ENCODE data around the gene LTBP1. TPM values are rescaled to one million over a fixed set of nuclear protein-coding genes. Genes with fewer than 3 reads are reported as not detected.

Gene LTBP1
- total RNA-seq, 2 experiments from 2014 or later = 0.06 TPM; not detected in 1

- peaks cover 3% of the 10 kb centered on the region for H3K4me1 Mint-ChIP-seq (ENCODE audit: low read depth)
- intact Hi-C loops (cut with DNase I, micrococcal nuclease) = no loop called here
- no peak overlapping the region for H3K4me3 Mint-ChIP-seq
- DNase-seq = no peak
- ChIA-PET POLR2A (no interaction called here), CTCF (no interaction called here)
- no peak for TF ChIP-seq CTCF (IDR thresholded peaks at IDR 0.05)
- peaks cover 10% of the 10 kb centered on the region for H3K27me3 Mint-ChIP-seq
- no peaks in the 10 kb centered on the region for H3K9me3 Mint-ChIP-seq
- no peak overlapping the region for H3K27ac ChIP-seq (ENCODE audit: low read depth in 1 of 2, low read length in 2 of 2)
- no peaks in the 10 kb centered on the region for H3K36me3 Mint-ChIP-seq (ENCODE audit: low read depth)
- no peaks in the 10 kb centered on the region for H3K36me3 ChIP-seq (ENCODE audit: insufficient read depth, low read length)
- peaks cover under 1% of the 10 kb centered on the region for H3K4me1 ChIP-seq (ENCODE audit: insufficient read depth, low read length)
- no peak overlapping the region for H3K4me3 ChIP-seq (ENCODE audit: low read length)
- H3K9me3 ChIP-seq (ENCODE audit: control insufficient read depth in 1 of 2, insufficient read depth in 1 of 2, low read length in 2 of 2) = no peaks in the 10 kb centered on the region
- no peak overlapping the region for H3K27ac Mint-ChIP-seq
- no peaks in the 10 kb centered on the region for H3K27me3 ChIP-seq (ENCODE audit: control insufficient read depth in 1 of 2, insufficient read depth in 2 of 2, low read length in 2 of 2)
- ATAC-seq (ENCODE audit: poor library complexity) = no peak
Observed at GRCh38 chr2:33316328-33316727, 369.6 kb downstream of the LTBP1 start.

- Mint-ChIP-seq H3K36me3 (ENCODE audit: low read depth) (no peaks in the 10 kb centered on the region), H3K27ac (no peak overlapping the region), H3K4me3 (no peak overlapping the region), H3K27me3 (peaks cover 6% of the 10 kb centered on the region), H3K4me1 (ENCODE audit: low read depth) (peaks cover 12% of the 10 kb centered on the region), H3K9me3 (no peaks in the 10 kb centered on the region)
- Histone ChIP-seq H3K36me3 (ENCODE audit: insufficient read depth, low read length) (no peaks in the 10 kb centered on the region), H3K4me1 (ENCODE audit: insufficient read depth, low read length) (peaks cover 2% of the 10 kb centered on the region), H3K9me3 (ENCODE audit: control insufficient read depth in 1 of 2, insufficient read depth in 1 of 2, low read length in 2 of 2) (no peaks in the 10 kb centered on the region), H3K27ac (ENCODE audit: low read depth in 1 of 2, low read length in 2 of 2) (no peak overlapping the region), H3K4me3 (ENCODE audit: low read length) (no peak overlapping the region), H3K27me3 (ENCODE audit: control insufficient read depth in 1 of 2, insufficient read depth in 2 of 2, low read length in 2 of 2) (no peaks in the 10 kb centered on the region)
- CTCF ChIA-PET = no interaction called here
- no peak for TF ChIP-seq CTCF (IDR thresholded peaks at IDR 0.05)
- ATAC-seq (ENCODE audit: poor library complexity) = no peak
- POLR2A ChIA-PET = no interaction called here
- no peak for DNase-seq
- intact Hi-C loops (cut with DNase I, micrococcal nuclease) = no loop called here
Observed at GRCh38 chr2:33317369-33318007, 370.7 kb downstream of the LTBP1 start.

- H3K4me3 ChIP-seq (ENCODE audit: low read length) = no peak overlapping the region
- Mint-ChIP-seq H3K4me1 (ENCODE audit: low read depth) (peaks cover 17% of the 10 kb centered on the region), H3K27me3 (no peaks in the 10 kb centered on the region), H3K4me3 (no peak overlapping the region), H3K9me3 (no peaks in the 10 kb centered on the region), H3K36me3 (ENCODE audit: low read depth) (no peaks in the 10 kb centered on the region), H3K27ac (no peak overlapping the region)
- H3K36me3 ChIP-seq (ENCODE audit: insufficient read depth, low read length) = no peaks in the 10 kb centered on the region
- H3K27me3 ChIP-seq (ENCODE audit: control insufficient read depth in 1 of 2, insufficient read depth in 2 of 2, low read length in 2 of 2) = no peaks in the 10 kb centered on the region
- POLR2A ChIA-PET = no interaction called here
- intact Hi-C loops (cut with DNase I, micrococcal nuclease) = no loop called here
- no peak for DNase-seq
- CTCF ChIA-PET = no interaction called here
- no peak for TF ChIP-seq CTCF (IDR thresholded peaks at IDR 0.05)
- no peak overlapping the region for H3K27ac ChIP-seq (ENCODE audit: low read depth in 1 of 2, low read length in 2 of 2)
- no peak for ATAC-seq (ENCODE audit: poor library complexity)
- H3K4me1 ChIP-seq (ENCODE audit: insufficient read depth, low read length) = peaks cover 2% of the 10 kb centered on the region
- H3K9me3 ChIP-seq (ENCODE audit: control insufficient read depth in 1 of 2, insufficient read depth in 1 of 2, low read length in 2 of 2) = no peaks in the 10 kb centered on the region
Observed at GRCh38 chr2:33318456-33318855, 371.7 kb downstream of the LTBP1 start.
